DMS153 (cell line): Measurements from ENCODE around the gene ATP6V0C.

Experiments
- DNase-seq: peaks from one replicate; lab custom pipeline; 2025; lab: John Stamatoyannopoulos, UW

Gene ATP6V0C

DNA sequence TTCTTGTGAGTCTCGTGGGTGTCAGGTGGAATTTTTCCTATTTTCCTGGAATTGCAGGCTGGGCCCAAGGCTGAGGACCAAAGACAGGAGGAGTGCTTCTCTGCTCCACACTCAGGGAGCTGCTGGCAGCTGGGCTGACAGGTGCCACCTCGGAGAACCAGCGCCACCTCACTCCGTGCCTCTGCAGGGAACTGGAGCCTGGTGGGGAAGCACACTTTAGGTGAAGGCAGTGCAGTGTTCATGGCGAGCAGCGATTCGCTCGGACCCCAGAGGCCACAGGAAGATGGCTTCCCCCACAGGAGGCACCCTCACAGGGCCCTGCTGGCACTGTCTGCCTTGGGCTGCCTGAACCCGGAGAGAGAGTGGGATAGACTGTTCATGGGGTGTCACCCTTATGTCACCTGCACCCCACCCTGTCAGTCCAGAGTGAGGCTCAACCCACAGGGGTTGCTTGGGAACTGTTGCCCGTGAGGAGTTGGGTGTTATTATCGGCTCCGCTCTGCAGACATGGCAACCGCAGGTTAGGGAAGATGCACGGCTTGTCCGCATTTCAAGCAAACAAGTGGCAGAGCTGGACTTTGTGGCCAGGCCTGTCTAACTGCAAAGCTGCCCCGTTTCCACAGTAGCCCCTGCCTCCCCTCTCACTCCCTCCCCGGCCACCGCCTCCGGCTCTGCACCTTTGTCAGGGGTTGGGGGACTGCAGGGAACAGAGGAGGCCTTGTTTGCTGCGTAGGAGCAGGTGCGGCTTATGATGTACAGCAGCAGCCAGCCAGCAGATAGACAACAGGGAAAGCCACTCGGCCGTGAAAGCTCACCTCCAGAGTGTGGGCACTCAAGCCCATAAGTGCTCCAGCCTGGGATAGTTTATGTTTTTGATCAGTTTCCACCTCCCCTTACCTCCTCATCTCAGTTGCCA, 23.3 kb upstream of the ATP6V0C start:
- DNase-seq: no peak

DNA sequence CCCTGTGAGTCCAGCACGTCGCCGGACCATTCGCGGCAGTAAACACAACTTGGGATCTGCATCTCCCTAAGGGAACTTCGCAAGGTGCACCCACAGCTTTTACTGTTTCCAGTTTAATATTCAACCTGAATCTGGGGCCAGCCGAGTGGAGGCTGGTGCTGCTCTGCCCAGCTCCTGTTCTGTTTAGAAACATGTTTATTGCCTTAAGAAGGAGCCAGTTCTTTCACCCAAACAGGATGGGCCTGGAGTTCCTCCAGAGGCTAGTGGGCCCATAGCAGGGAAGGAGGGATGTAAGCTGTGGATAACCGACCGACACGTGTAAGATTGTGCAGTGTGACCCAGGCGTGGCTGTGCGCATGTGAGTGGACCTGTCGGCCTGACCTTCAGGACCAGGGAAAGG, 21.5 kb upstream of the ATP6V0C start:
- no peak for DNase-seq

DNA sequence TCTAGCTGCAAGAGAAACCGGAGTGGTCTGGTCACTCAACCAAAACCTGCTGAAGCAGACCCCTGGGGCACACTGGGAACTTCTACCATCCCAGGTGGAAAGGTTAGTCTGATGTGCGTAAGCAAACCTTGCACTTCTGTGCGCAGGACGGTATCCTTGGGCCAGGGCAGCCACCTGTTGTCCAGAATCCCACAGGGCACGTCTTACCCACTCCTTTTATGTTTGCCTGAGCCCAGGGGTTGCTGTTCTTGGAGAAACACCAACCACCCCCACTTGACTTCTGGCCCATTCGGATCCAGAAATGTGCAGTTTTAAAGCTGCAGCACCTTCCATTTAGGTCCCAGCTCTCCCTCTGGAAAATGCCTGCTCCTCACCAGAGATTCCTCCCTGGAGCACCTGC, 20.1 kb upstream of the ATP6V0C start:
- DNase-seq: no peak

DNA sequence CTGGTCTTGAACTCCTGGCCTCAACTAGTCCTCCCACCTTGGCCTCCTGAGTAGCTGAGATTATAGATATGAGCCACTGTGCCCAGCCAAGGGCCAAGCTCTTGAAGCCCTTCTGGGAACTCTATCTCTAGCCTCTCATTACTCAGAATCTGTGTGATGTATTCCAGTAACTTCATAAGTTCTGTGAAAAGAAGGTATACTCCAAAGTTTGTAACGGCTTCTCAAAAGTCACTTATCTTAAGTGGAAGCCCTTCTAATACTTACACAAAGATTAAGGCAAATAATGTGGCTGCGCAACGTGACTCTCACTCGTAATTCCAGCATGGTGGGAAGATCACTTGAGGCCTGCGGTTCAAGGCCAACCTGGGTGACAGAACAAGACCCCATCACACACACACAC, 19.1 kb upstream of the ATP6V0C start:
- no peak for DNase-seq

DNA sequence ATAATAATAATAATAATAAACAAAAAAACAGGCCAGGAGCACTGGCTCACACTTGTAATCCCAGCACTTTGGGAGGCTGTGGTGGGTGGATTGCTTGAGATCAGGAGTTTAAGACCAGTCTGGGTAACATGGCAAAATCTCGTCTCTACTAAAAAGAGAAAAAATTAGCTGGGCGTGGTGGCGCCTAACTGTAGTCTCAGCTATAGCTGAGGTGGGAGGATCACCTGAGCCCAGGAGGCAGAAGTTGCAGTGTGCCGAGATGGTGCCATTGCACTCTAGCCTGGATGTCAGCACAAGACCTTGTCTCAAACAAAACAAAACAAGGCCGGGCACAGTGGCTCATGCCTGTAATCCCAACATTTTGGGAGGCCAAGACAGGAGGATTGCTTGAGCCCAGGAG, 18.7 kb upstream of the ATP6V0C start:
- DNase-seq: no peak

DNA sequence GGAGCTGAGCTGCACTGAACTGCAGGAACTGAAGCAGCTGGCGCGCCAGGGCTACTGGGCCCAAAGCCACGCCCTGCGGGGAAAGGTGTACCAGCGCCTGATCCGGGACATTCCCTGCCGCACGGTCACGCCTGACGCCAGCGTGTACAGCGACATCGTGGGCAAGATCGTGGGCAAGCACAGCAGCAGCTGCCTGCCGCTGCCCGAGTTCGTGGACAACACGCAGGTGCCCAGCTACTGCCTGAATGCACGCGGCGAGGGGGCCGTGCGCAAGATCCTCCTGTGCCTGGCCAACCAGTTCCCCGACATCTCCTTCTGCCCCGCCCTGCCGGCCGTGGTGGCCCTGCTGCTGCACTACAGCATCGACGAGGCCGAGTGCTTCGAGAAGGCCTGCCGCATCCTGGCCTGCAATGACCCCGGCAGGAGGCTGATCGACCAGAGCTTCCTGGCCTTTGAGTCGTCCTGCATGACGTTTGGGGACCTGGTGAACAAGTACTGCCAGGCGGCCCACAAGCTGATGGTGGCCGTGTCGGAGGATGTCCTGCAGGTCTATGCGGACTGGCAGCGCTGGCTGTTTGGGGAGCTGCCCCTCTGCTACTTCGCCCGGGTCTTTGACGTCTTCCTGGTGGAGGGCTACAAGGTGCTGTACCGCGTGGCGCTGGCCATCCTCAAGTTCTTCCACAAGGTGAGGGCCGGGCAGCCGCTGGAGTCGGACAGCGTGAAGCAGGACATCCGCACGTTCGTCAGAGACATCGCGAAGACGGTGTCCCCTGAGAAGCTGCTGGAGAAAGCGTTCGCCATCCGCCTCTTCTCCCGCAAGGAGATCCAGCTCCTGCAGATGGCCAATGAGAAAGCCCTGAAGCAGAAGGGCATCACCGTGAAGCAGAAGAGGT, 17.3 kb upstream of the ATP6V0C start:
- no peak for DNase-seq

DNA sequence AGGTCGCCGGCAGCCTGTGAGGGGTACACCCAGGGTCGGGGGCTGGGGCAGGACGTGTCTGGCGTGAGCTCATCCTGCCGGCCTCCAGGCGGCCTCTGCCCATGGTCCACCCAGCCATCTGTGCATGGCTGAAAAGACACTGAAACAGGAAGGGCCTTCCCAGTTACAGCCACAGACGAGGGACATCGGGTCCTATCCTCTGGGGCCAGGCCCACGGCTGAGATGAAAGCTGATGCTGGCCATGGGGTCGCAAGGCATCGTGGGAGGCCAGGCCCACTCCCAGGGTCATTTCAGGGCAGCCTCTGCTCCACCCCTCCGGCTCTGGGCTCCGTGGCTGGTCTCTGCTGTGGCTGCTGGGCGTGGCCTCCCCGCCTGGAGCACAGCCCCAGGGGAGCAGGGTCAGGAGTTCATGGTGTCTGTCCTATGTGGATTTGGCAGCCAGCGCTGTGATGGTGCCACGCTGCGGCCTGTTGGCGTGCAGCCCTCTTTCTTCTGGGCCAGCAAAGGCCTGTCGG, 16.6 kb upstream of the ATP6V0C start:
- no peak for DNase-seq

DNA sequence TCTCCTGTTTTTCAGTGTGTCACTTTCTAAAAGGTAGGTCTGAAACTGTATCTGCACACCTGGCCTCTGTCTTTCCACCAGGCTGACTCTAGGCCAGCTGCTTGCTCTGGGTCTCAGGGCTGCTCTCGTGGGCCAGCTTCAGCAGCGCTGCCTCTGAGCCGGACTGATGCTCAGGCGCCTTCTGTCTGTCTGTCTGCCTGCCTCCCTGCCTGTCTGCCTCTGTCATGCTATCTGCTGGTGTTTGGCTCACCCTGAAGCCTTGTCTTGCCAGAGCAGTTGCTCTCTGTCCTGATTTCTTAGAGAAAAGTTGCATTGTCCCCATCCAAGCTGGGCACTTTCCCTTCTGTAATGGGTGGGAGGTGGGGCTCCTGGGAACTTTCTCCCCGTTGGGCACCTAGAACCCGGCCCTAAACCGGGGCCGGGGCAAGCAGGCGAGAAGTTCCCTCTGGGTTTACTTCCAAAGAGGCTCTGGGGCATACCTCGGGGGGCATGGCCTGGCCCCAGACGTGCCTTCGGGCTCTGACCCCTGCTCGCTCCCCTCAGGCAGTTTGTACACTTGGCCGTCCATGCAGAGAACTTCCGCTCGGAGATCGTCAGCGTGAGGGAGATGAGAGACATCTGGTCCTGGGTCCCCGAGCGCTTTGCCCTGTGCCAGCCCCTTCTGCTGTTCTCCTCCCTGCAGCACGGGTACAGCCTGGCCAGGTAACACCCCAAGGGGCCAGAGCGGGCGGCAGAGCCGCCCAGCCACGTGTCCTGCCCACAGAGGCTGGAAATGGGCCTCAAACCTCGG, 15.9 kb upstream of the ATP6V0C start:
- no peak for DNase-seq

DNA sequence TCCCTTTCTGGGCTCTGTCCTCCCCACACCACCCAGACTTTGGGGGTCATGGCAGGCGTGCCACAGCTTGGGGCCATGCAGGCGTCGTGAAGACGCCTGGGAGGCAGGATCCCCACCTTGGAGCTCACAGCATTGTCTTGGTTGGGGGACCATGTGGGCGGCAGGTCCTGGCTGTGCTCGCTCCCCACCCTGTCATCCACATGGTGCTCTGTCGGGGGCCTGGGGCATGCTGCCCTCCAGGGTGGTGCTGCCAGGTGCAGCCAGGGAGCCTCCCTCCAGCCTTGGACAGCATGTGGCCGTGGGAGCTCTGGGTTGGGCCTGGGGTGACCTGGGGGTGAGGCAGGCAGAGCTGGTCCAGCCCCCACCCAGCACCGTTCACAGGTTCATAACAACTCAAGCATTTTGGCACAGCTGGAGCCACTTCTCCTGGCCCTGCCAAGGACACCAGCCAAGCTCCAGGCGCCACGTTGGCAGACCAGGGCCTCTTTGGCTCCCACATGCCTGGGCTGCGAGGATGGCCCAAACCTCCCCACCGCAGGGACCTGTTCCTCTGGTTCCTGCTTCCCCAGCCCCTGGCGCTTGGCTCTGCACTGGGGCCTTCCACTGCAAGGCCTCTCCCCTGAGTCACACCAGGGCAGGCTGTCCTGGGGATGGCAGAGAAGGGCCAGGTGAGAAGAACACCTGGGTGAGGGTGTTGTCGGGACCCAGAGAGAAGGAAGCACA, 15.1 kb upstream of the ATP6V0C start:
- no peak for DNase-seq

DNA sequence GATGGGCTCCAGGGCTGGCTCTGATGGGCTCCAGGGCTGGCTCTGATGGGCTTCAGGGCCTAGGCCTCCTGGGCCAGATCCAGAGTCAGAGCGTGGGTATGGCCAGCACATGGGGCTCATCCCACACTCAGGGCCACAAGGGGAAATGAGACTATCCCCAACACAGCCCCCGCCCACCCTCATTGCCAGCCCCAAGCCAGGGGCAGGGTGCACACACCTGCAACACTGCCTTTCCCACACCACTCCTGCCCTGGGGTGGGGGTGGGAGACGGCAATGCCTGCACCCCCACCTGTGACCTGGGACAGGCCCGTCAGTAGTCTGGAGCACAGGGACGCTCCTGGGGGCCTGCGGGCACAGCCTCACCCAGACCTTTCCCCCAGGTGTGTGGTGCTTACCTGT, 14.3 kb upstream of the ATP6V0C start:
- no peak for DNase-seq

DNA sequence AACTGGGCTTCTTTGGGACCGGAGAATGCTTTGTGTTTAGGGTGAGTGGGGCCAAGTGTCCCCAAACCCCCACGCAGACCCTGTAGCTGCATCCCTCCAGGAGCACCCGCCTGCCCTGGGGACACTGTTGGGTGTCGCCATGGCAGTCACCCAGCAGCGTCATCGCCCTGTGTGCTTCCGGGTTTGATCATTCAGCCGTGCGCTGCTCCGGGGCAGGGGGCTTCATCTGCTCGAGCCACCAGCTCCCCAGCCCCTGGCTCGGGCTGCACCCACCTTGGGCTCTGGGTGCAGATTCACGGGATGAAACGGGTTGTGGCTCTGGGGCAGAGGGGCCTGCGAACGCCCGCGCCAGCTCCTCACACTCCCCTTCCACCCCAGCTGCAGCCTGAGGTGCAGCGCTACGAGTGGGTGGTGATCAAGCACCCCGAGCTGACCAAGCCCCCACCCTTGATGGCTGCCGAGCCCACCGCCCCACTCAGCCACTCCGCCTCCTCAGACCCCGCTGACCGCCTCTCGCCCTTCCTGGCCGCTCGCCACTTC, 13.8 kb upstream of the ATP6V0C start:
- DNase-seq: no peak

DNA sequence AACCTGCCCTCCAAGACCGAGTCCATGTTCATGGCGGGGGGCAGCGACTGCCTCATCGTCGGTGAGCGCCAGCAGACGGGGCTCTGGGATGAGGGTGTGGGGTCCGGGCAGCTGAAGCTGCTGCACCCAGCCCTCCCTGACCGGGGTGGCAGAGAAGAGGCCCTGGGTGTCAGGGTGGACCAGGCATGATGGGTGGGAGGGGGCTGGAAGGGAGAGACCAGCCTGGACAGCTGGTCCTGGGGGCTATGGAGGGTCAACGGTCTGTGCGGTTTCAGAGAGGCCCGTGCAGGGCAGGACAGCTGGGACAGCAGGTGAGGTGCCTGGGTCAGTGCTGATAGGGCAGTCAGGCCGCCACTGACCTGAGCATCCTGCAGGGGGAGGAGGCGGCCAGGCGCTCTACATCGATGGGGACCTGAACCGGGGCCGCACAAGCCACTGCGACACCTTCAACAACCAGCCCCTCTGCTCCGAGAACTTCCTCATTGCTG, 13.3 kb upstream of the ATP6V0C start:
- no peak for DNase-seq

DNA sequence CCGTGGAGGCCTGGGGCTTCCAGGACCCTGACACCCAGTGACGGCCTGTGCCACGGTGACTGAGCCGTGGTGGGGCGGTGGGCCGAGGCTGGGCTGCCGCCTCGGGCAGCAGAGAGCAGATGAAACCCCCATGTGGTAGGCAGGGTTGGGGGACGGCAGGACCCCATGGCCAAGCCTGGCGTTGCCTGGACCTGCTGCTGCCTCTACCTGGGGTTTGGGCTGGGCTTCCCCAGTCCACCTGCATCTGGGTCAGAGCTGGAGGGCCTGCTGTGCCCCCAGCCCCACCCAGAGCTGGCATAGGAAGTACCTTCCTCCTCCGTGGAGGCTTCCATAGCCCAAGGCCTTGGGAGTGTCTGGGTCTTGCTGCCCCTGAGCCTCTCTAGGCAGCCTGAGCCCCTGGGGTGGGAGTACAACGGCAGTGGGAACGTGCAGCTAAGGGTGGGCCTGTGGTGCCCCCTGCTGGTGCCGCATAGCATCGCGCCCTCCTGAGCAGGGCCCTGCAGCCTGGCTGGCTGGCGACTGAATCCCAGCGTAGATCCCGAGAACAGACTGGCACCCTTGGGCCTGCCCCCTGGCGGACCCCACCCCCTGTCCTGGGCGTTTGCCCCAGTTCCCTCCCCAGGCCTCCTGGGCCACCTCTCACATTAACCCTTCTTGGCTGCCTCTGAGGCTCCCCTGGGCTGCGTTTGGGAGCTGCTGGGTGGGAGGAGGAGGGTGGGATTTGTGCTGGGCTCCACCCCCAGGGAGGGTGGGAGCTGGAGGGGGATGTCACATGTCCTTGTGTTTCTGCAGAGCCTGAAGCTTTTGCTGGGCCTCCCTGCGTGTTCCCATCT, 12.6 kb upstream of the ATP6V0C start:
- DNase-seq: peak; percentile 43

DNA sequence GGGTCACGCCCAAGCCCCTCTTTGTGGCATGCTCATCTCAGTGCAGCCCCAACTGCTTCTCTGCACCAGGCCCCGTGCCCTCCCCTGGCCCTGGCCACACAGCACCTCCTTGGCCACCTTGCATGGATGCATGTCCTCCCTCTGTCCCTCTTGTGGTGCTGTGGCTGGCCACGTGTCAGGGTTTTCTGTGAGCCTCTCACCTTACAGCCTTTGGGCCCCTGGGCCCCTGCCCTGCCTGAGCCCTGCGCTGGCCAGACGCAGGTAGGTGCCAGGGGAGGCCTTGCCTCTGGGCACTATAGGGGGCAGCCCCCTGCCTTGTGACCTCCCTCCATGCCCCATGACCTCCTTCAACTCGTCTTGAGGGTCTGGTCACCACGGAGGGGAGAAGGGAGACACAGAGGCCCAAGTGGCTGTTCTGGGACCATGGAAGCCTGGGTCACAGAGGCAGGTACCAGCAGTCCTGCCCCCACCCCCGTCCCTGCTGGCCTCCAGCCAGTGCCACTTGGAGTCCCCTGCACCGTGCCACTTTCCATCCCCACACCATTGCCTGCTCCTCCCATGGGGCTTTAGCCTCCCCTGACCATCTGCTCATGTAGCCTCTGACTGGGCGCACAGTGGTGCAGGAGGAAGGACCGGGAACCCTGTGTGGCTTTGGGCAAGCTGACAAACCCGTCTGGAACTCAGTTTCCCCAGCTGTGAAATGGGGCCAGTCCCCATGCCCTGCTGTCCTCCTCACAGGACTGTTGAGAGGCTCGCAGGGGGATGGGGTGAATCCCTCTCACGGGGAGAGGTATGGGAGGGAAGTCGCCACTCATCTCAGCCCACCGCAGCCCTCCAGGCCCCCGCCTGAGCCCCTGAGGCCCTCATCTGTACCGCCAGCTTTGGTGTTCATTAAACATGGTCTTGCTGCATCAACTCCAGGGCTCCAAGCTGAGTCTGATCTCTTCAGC, 11.5 kb upstream of the ATP6V0C start:
- no peak for DNase-seq

DNA sequence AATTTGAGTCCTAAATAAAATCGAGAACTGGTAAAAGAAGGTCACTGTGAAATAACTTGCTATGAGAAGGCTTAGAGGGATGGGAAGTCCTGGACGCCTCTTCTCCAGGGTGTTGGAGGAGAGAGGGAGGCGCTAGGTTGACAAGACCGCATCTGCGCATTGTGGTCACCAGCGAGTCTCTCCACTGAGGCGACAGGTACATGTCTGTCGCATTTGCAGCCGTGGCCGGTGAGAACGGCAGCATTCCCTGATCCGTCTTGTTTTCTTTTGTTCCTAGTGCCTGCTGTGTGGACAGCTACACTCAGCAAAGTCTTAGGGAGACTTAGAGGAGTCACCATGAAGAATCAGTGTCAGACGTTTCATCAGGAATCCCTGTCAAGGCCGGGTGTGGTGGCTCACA, 8.1 kb upstream of the ATP6V0C start:
- DNase-seq: no peak

DNA sequence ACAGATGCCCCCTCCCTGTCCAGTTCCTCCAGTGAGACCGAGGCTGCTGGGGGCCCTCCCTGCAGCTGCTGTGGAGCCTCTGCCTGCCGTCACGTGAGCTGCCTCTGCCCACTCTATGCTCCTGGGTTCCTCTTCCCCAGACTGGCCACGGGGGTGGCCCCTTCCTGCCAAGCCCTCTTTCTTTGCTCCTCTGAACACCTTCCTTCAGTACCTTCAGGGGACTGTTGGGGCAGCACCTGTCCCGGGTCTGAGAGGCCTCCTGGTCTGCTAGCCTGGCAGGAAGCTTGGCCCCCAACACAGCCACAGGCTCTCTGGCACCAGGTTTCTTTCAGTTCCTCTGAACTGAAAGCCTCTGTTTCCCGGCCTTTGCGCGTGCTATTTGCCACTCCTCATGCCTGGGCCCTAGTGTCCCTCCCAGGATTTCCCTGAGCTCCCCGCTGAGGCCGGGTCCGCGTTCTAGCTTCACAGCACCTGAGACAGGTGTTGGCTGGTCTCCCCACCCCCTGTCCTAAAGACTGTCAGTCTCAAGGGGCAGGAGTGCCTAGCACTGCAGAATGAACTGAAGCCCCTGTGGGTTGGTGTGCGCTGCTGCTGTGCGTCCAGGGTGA, 6.6 kb upstream of the ATP6V0C start:
- no peak for DNase-seq

DNA sequence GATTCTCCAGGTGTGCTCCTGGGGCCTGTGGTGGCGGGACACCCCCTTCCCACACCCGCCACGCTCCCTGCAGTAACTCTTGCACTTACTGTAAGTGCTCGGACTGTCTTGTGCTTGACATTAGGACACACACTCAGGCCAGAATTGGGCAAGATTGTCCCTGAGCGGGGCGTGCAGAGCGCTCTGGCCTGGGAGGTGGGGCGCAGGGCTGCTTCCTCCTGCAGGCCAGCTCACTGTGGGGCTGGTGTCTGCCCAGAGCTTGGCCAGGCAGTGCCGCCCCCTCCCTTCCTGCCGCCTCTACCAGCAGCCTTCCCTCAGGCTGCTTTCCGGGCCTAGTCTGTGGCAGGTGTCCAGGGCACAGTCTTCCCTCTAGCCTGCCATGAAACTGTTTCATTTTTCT, 6.1 kb upstream of the ATP6V0C start:
- no peak for DNase-seq

DNA sequence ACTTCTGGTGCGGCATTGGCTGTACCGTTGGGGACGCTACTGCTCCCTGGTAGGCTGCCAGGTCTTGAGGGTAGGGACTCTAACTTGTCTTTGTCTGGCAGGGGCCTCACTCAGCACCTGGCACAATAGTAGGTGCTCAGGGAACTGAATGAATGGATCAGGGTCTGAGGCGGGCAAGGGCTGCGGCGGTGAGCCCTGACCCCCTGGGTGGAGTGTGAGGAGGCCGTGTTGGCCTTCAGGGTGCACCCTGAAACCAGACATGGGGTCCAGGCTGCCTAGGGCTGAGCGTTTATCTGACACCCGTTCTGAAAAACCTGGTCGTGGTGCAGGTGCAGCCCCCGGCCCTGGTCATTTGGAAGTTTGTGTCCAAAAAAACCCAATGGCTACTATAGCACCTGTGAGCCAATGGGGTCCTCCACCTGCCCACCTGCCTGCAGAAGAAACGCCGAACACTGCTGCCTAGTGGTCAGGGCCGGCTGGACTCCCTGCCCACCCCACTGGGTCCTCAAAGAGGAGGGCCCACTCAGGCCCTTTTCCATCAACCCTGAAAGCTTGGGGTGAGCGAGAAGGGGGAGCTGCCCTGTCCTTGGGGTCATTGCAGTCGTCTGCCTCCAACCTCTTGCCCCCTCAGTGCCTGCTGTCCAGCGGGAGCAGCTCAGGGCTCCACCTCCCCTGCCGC, 4.9 kb upstream of the ATP6V0C start:
- DNase-seq: no peak
